ENCODE results near the gene GAB2.

GAB2 gene

GRCh38 chr11:78203184-78203583, 214.4 kb downstream of the GAB2 start:
- Histone ChIP-seq H3K9me3 (ENCODE audit: control insufficient read depth, low read length) (no peaks in the 10 kb centered on the region), H3K36me3 (ENCODE audit: control insufficient read depth, insufficient read depth, low read length) (no peaks in the 10 kb centered on the region), H3K4me1 (ENCODE audit: control insufficient read depth, insufficient read depth, low read length) (no peaks in the 10 kb centered on the region), H3K9ac (ENCODE audit: low read length) (no peak overlapping the region), H3K4me3 (ENCODE audit: low read length) (no peak overlapping the region), H3K27me3 (ENCODE audit: control insufficient read depth, insufficient read depth, low read length) (no peaks in the 10 kb centered on the region)

- H3K4me1 ChIP-seq (ENCODE audit: control insufficient read depth, insufficient read depth, low read length): no peaks in the 10 kb centered on the region
- no peaks in the 10 kb centered on the region for H3K36me3 ChIP-seq (ENCODE audit: control insufficient read depth, insufficient read depth, low read length)
- no peaks in the 10 kb centered on the region for H3K27me3 ChIP-seq (ENCODE audit: control insufficient read depth, insufficient read depth, low read length)
- H3K9me3 ChIP-seq (ENCODE audit: control insufficient read depth, low read length): no peaks in the 10 kb centered on the region
- no peak overlapping the region for H3K9ac ChIP-seq (ENCODE audit: low read length)
- no peak overlapping the region for H3K4me3 ChIP-seq (ENCODE audit: low read length)
Measured at GRCh38 chr11:78202733-78203167, 214.9 kb downstream of the GAB2 start.

GRCh38 chr11:78201096-78201818, 216.4 kb downstream of the GAB2 start:
- Histone ChIP-seq H3K36me3 (ENCODE audit: control insufficient read depth, insufficient read depth, low read length) (no peaks in the 10 kb centered on the region), H3K27me3 (ENCODE audit: control insufficient read depth, insufficient read depth, low read length) (no peaks in the 10 kb centered on the region), H3K4me3 (ENCODE audit: low read length) (no peak overlapping the region), H3K9me3 (ENCODE audit: control insufficient read depth, low read length) (no peaks in the 10 kb centered on the region), H3K4me1 (ENCODE audit: control insufficient read depth, insufficient read depth, low read length) (no peaks in the 10 kb centered on the region), H3K9ac (ENCODE audit: low read length) (no peak overlapping the region)

- Histone ChIP-seq H3K9ac (ENCODE audit: low read length) (no peak overlapping the region), H3K27me3 (ENCODE audit: control insufficient read depth, insufficient read depth, low read length) (no peaks in the 10 kb centered on the region), H3K36me3 (ENCODE audit: control insufficient read depth, insufficient read depth, low read length) (no peaks in the 10 kb centered on the region), H3K9me3 (ENCODE audit: control insufficient read depth, low read length) (no peaks in the 10 kb centered on the region), H3K4me3 (ENCODE audit: low read length) (no peak overlapping the region), H3K4me1 (ENCODE audit: control insufficient read depth, insufficient read depth, low read length) (no peaks in the 10 kb centered on the region)
Measured at GRCh38 chr11:78200553-78200952, 217.1 kb downstream of the GAB2 start.

- H3K9me3 ChIP-seq (ENCODE audit: control insufficient read depth, low read length): no peaks in the 10 kb centered on the region
- no peaks in the 10 kb centered on the region for H3K27me3 ChIP-seq (ENCODE audit: control insufficient read depth, insufficient read depth, low read length)
- H3K9ac ChIP-seq (ENCODE audit: low read length): no peak overlapping the region
- H3K4me3 ChIP-seq (ENCODE audit: low read length): no peak overlapping the region
- no peaks in the 10 kb centered on the region for H3K36me3 ChIP-seq (ENCODE audit: control insufficient read depth, insufficient read depth, low read length)
- H3K4me1 ChIP-seq (ENCODE audit: control insufficient read depth, insufficient read depth, low read length): no peaks in the 10 kb centered on the region
Measured at GRCh38 chr11:78200061-78200460, 217.6 kb downstream of the GAB2 start.

- H3K9ac ChIP-seq (ENCODE audit: low read length): no peak overlapping the region
- H3K27me3 ChIP-seq (ENCODE audit: control insufficient read depth, insufficient read depth, low read length): no peaks in the 10 kb centered on the region
- H3K9me3 ChIP-seq (ENCODE audit: control insufficient read depth, low read length): no peaks in the 10 kb centered on the region
- no peak overlapping the region for H3K4me3 ChIP-seq (ENCODE audit: low read length)
- H3K4me1 ChIP-seq (ENCODE audit: control insufficient read depth, insufficient read depth, low read length): no peaks in the 10 kb centered on the region
- H3K36me3 ChIP-seq (ENCODE audit: control insufficient read depth, insufficient read depth, low read length): no peaks in the 10 kb centered on the region
Measured at GRCh38 chr11:78199653-78200015, 218.0 kb downstream of the GAB2 start.

- H3K4me3 ChIP-seq (ENCODE audit: low read length): no peak overlapping the region
- H3K9ac ChIP-seq (ENCODE audit: low read length): no peak overlapping the region
- H3K27me3 ChIP-seq (ENCODE audit: control insufficient read depth, insufficient read depth, low read length): no peaks in the 10 kb centered on the region
- H3K9me3 ChIP-seq (ENCODE audit: control insufficient read depth, low read length): no peaks in the 10 kb centered on the region
- no peaks in the 10 kb centered on the region for H3K4me1 ChIP-seq (ENCODE audit: control insufficient read depth, insufficient read depth, low read length)
- no peaks in the 10 kb centered on the region for H3K36me3 ChIP-seq (ENCODE audit: control insufficient read depth, insufficient read depth, low read length)
Measured at GRCh38 chr11:78199015-78199652, 218.5 kb downstream of the GAB2 start.

- Histone ChIP-seq H3K36me3 (ENCODE audit: control insufficient read depth, insufficient read depth, low read length) (no peaks in the 10 kb centered on the region), H3K9me3 (ENCODE audit: control insufficient read depth, low read length) (no peaks in the 10 kb centered on the region), H3K4me3 (ENCODE audit: low read length) (no peak overlapping the region), H3K9ac (ENCODE audit: low read length) (no peak overlapping the region), H3K27me3 (ENCODE audit: control insufficient read depth, insufficient read depth, low read length) (no peaks in the 10 kb centered on the region), H3K4me1 (ENCODE audit: control insufficient read depth, insufficient read depth, low read length) (no peaks in the 10 kb centered on the region)
Measured at GRCh38 chr11:78197816-78198215, 219.8 kb downstream of the GAB2 start.

- Histone ChIP-seq H3K36me3 (ENCODE audit: control insufficient read depth, insufficient read depth, low read length) (no peaks in the 10 kb centered on the region), H3K4me3 (ENCODE audit: low read length) (no peak overlapping the region), H3K4me1 (ENCODE audit: control insufficient read depth, insufficient read depth, low read length) (no peaks in the 10 kb centered on the region), H3K9ac (ENCODE audit: low read length) (no peak overlapping the region), H3K9me3 (ENCODE audit: control insufficient read depth, low read length) (no peaks in the 10 kb centered on the region), H3K27me3 (ENCODE audit: control insufficient read depth, insufficient read depth, low read length) (no peaks in the 10 kb centered on the region)
Measured at GRCh38 chr11:78196661-78197091, 220.9 kb downstream of the GAB2 start.

- H3K9me3 ChIP-seq (ENCODE audit: control insufficient read depth, low read length): no peaks in the 10 kb centered on the region
- H3K9ac ChIP-seq (ENCODE audit: low read length): no peak overlapping the region
- no peak overlapping the region for H3K4me3 ChIP-seq (ENCODE audit: low read length)
- H3K27me3 ChIP-seq (ENCODE audit: control insufficient read depth, insufficient read depth, low read length): no peaks in the 10 kb centered on the region
- no peaks in the 10 kb centered on the region for H3K36me3 ChIP-seq (ENCODE audit: control insufficient read depth, insufficient read depth, low read length)
- no peaks in the 10 kb centered on the region for H3K4me1 ChIP-seq (ENCODE audit: control insufficient read depth, insufficient read depth, low read length)
Measured at GRCh38 chr11:78195917-78196560, 221.6 kb downstream of the GAB2 start.

- H3K27me3 ChIP-seq (ENCODE audit: control insufficient read depth, insufficient read depth, low read length): no peaks in the 10 kb centered on the region
- H3K4me3 ChIP-seq (ENCODE audit: low read length): no peak overlapping the region
- H3K9ac ChIP-seq (ENCODE audit: low read length): no peak overlapping the region
- H3K4me1 ChIP-seq (ENCODE audit: control insufficient read depth, insufficient read depth, low read length): peaks cover 6% of the 10 kb centered on the region
- H3K9me3 ChIP-seq (ENCODE audit: control insufficient read depth, low read length): no peaks in the 10 kb centered on the region
- H3K36me3 ChIP-seq (ENCODE audit: control insufficient read depth, insufficient read depth, low read length): no peaks in the 10 kb centered on the region
Measured at GRCh38 chr11:78194490-78194889, 223.1 kb downstream of the GAB2 start.

- H3K9me3 ChIP-seq (ENCODE audit: control insufficient read depth, low read length): no peaks in the 10 kb centered on the region
- no peaks in the 10 kb centered on the region for H3K27me3 ChIP-seq (ENCODE audit: control insufficient read depth, insufficient read depth, low read length)
- no peaks in the 10 kb centered on the region for H3K36me3 ChIP-seq (ENCODE audit: control insufficient read depth, insufficient read depth, low read length)
- H3K9ac ChIP-seq (ENCODE audit: low read length): no peak overlapping the region
- peaks cover 13% of the 10 kb centered on the region for H3K4me1 ChIP-seq (ENCODE audit: control insufficient read depth, insufficient read depth, low read length)
- no peak overlapping the region for H3K4me3 ChIP-seq (ENCODE audit: low read length)
Measured at GRCh38 chr11:78193806-78194205, 223.8 kb downstream of the GAB2 start.
